ENCODE results near the gene LUC7L. TPM values are rescaled to one million over a fixed set of nuclear protein-coding genes. Genes with fewer than 3 reads are reported as not detected.
A peak's percentile ranks its signal among the peaks of the same experiment; 100 is the strongest.
"Not testable (repeated sequence)": the region's sequence is repeated elsewhere in the genome, so short reads cannot be mapped to it uniquely, and the experiment has no call there.

Gene LUC7L
- total RNA-seq, 4 donors from 2014 or later = 47.6 to 118 (median 93.9) TPM

- TF ChIP-seq POLR2A (IDR thresholded peaks at IDR 0.05) (no peak), CTCF (IDR thresholded peaks at IDR 0.05) (no peak)
- Histone ChIP-seq H3K9me3 (no peaks in the 10 kb centered on the region), H3K4me3 (peak overlapping the region; percentile 72 to 76), H3K27me3 (no peaks in the 10 kb centered on the region), H3K27ac (peak overlapping the region; percentile 95), H3K36me3 (no peaks in the 10 kb centered on the region), H3K4me1 (peaks cover 7 to 10% of the 10 kb centered on the region in 2 donors)
- intact Hi-C loops (cut with DNase I; ENCODE audit: low total_unique reads) = no loop called here
- DNase-seq = no peak
Observed at GRCh38 chr16:228151-228851, 948 bp downstream of the LUC7L start.

GRCh38 chr16:220021-220420 lies 9.2 kb downstream of the LUC7L start:
- no peaks in the 10 kb centered on the region for H3K36me3 ChIP-seq
- TF ChIP-seq POLR2A (IDR thresholded peaks at IDR 0.05) (no peak), CTCF (IDR thresholded peaks at IDR 0.05) (no peak)
- no peaks in the 10 kb centered on the region for H3K4me1 ChIP-seq
- intact Hi-C loops (cut with DNase I; ENCODE audit: low total_unique reads) = no loop called here
- DNase-seq = no peak
- H3K27ac ChIP-seq = no peak overlapping the region
- H3K27me3 ChIP-seq = no peaks in the 10 kb centered on the region
- no peak overlapping the region for H3K4me3 ChIP-seq
- H3K9me3 ChIP-seq = no peaks in the 10 kb centered on the region

DNA sequence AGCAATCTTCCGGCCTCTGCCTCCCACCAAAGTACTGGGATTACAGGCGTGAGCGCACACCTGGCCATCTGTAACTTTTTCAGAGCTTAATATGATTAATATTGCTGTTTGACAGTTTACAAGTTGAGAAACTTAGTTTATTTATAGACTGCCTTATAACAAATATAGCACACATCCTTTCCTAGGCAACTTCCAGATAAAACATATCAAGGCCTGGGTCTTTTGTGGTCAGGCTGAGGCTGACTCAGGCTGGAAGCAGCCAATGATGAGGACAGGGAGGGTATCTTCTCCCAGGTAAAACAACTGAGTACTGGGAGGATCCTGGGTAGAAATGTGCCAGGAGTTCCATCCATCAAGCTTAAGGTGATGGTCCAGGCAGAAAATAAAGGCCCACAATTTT lies 16.2 kb downstream of the LUC7L start:
- TF ChIP-seq CTCF (IDR thresholded peaks at IDR 0.05) = no peak
- TF ChIP-seq POLR2A (IDR thresholded peaks at IDR 0.05) = no peak
- H3K27me3 ChIP-seq = no peaks in the 10 kb centered on the region
- no peaks in the 10 kb centered on the region for H3K36me3 ChIP-seq
- H3K4me3 ChIP-seq = no peak overlapping the region
- H3K27ac ChIP-seq = no peak overlapping the region
- intact Hi-C loops (cut with DNase I; ENCODE audit: low total_unique reads) = no loop called here
- no peaks in the 10 kb centered on the region for H3K9me3 ChIP-seq
- DNase-seq = no peak
- H3K4me1 ChIP-seq = no peaks in the 10 kb centered on the region

DNA sequence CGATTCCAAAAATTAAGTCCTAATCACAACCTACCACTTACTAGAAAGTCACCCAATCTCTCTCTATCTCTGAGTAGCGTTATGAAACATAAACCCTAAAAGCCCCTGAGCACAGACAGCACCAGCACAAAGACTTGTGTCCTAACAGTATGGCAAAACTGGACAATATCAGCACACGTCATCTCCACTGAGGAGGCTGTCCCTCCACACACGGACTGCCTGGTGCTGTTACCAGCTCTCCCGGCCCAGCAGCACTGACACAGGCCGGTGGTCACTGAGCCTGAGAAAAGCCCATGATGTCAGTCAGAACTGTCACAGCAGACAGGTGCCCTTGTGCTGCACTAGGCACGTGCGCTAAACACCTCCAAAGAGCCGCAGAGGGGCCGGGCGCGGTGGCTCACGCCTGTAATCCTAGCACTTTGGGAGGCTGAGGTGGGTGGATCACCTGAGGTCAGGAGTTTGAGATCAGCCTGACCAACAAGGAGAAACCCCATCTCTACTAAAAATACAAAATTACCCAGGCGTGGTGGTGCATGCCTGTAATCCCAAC lies 17.5 kb downstream of the LUC7L start:
- H3K27me3 ChIP-seq; DNase-seq; H3K36me3 ChIP-seq; H3K4me3 ChIP-seq; intact Hi-C loops (cut with DNase I; ENCODE audit: low total_unique reads); H3K9me3 ChIP-seq; H3K4me1 ChIP-seq; H3K27ac ChIP-seq: not testable (repeated sequence)

- intact Hi-C loops (cut with DNase I; ENCODE audit: low total_unique reads); H3K36me3 ChIP-seq; H3K9me3 ChIP-seq: not testable (repeated sequence)
Observed at GRCh38 chr16:209359-209758, 19.9 kb downstream of the LUC7L start.

GRCh38 chr16:204046-204445 lies 25.2 kb downstream of the LUC7L start:
- H3K4me3 ChIP-seq; DNase-seq; H3K36me3 ChIP-seq; H3K9me3 ChIP-seq; H3K27ac ChIP-seq; H3K27me3 ChIP-seq; H3K4me1 ChIP-seq; intact Hi-C loops (cut with DNase I; ENCODE audit: low total_unique reads): not testable (repeated sequence)

More at GRCh38 chr16:209359-209758, 19.9 kb downstream of the LUC7L start:
- DNase-seq, H3K27ac ChIP-seq, H3K4me1 ChIP-seq, H3K4me3 ChIP-seq, H3K27me3 ChIP-seq: not testable (repeated sequence)

All from uterus (tissue), 4 donors.